GM21526 (cell line): Measurements from ENCODE around the gene MAPKBP1.

Experiments used
- ATAC-seq: cut with Tn5 transposase; IDR thresholded peaks from one replicate; pipeline ENCODE4 v1.9.1; 2021; ENCODE audit warnings: moderate library complexity; ENCODE audit not compliant: unreplicated experiment, low FRiP score

Gene MAPKBP1

GRCh38 chr15:41804916-41805666 lies 30.8 kb downstream of the MAPKBP1 start:
- ATAC-seq = no peak

- ATAC-seq = no peak
Observed at GRCh38 chr15:41805711-41806110, 31.4 kb downstream of the MAPKBP1 start.

GRCh38 chr15:41806291-41807181 lies 32.3 kb downstream of the MAPKBP1 start:
- ATAC-seq = no peak

GRCh38 chr15:41809121-41809520 lies 34.8 kb downstream of the MAPKBP1 start:
- ATAC-seq = no peak

GRCh38 chr15:41809526-41810220 lies 35.4 kb downstream of the MAPKBP1 start:
- no peak for ATAC-seq

- peak; percentile 14 for ATAC-seq
Observed at GRCh38 chr15:41810651-41811431, 36.6 kb downstream of the MAPKBP1 start.

- peak; percentile 63 for ATAC-seq
Observed at GRCh38 chr15:41811432-41812195, 37.3 kb downstream of the MAPKBP1 start.

- ATAC-seq = no peak
Observed at GRCh38 chr15:41812820-41813375, 38.6 kb downstream of the MAPKBP1 start.

GRCh38 chr15:41813426-41813825 lies 39.1 kb downstream of the MAPKBP1 start:
- ATAC-seq = no peak

- no peak for ATAC-seq
Observed at GRCh38 chr15:41814534-41814933, 40.2 kb downstream of the MAPKBP1 start.

GRCh38 chr15:41816788-41817187 lies 42.5 kb downstream of the MAPKBP1 start:
- ATAC-seq = no peak

- ATAC-seq = no peak
Observed at GRCh38 chr15:41817327-41817726, 43.0 kb downstream of the MAPKBP1 start.

- ATAC-seq = no peak
Observed at GRCh38 chr15:41817781-41818180, 43.5 kb downstream of the MAPKBP1 start.

- ATAC-seq = no peak
Observed at GRCh38 chr15:41819455-41820050, 45.3 kb downstream of the MAPKBP1 start.

GRCh38 chr15:41820791-41821423 lies 46.6 kb downstream of the MAPKBP1 start:
- no peak for ATAC-seq

GRCh38 chr15:41821831-41822230 lies 47.5 kb downstream of the MAPKBP1 start:
- no peak for ATAC-seq

GRCh38 chr15:41822471-41822870 lies 48.2 kb downstream of the MAPKBP1 start:
- ATAC-seq = no peak

GRCh38 chr15:41822957-41823356 lies 48.7 kb downstream of the MAPKBP1 start:
- no peak for ATAC-seq
